ENCODE measurements around the gene SFSWAP.

The SFSWAP gene

GRCh38 chr12:131692431-131692830 lies 18.5 kb upstream of the SFSWAP start:
- TF ChIP-seq CTCF (IDR thresholded peaks at IDR 0.05; ENCODE audit: extremely low read depth, insufficient read depth, missing control alignments) = no peak
- in situ Hi-C loops (cut with MboI; ENCODE audit: low pct_unique_long_range_greater_than_20kb, low sequenced_read_pairs, unreplicated experiment) = no loop called here
- no peak for DNase-seq (ENCODE audit: low spot score)

- TF ChIP-seq CTCF (IDR thresholded peaks at IDR 0.05; ENCODE audit: extremely low read depth, insufficient read depth, missing control alignments) = no peak
- in situ Hi-C loops (cut with MboI; ENCODE audit: low pct_unique_long_range_greater_than_20kb, low sequenced_read_pairs, unreplicated experiment) = no loop called here
These were observed 17.7 kb upstream of the SFSWAP start for GRCh38 chr12:131693149-131693548.

DNA sequence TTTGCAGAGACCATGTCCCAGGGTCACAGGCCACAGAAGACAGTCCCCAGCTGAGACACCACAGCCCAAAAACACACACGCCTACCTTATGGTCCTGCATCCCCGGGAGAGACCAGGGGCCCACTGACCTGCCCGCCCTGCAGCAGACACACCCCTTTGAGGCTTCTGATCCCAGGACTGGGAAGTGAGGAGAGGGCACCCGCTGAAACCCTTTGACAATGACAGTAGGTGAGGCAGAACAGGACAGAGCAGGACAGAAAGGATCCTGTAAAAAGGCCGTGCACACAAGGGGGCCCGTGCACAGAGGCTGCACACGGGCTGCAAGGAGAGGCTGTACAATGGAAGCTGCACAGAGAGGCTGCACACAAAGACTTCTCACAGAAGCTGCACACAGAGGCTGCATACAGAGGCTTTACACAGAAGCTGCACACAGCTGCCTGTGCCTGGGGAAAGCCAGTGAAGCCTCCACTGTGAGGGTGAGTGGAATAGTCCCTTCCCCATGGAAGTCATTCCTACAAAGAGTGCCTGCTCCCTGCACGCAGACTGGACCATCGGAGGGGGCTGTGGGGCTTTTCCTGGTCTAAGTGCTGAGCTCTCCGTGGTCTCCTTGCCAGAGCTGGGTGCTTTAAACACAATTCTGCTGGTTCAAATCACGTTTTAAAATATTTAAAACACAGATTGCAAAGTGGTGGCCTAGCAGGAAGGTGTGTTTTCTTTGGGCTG lies 16.6 kb upstream of the SFSWAP start:
- in situ Hi-C loops (cut with MboI; ENCODE audit: low pct_unique_long_range_greater_than_20kb, low sequenced_read_pairs, unreplicated experiment) = no loop called here
- no peak for TF ChIP-seq CTCF (IDR thresholded peaks at IDR 0.05; ENCODE audit: extremely low read depth, insufficient read depth, missing control alignments)

More at GRCh38 chr12:131693149-131693548, 17.7 kb upstream of the SFSWAP start:
- no peak for DNase-seq (ENCODE audit: low spot score)

DNA sequence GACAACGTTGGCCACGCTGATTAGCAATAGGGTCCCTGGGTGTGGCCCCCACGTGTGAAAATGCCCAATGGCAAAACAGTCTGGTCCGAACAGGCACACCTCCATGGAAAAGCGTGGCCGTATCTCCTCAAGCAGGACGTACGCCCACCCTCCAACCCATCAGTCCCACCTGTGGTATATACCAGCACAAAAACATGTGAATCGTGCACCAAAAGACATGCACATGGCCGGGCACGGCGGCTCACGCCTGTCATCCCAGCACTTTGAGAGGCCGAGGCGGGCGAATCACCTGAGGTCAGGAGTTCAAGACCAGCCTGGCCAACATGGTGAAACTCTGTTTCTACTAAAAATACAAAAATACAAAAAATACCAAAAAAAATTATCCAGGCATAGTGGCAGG lies 14.9 kb upstream of the SFSWAP start:
- in situ Hi-C loops (cut with MboI; ENCODE audit: low pct_unique_long_range_greater_than_20kb, low sequenced_read_pairs, unreplicated experiment) = no loop called here
- no peak for DNase-seq (ENCODE audit: low spot score)
- TF ChIP-seq CTCF (IDR thresholded peaks at IDR 0.05; ENCODE audit: extremely low read depth, insufficient read depth, missing control alignments) = no peak

More for the DNA sequence above, 16.6 kb upstream of the SFSWAP start:
- no peak for DNase-seq (ENCODE audit: low spot score)

DNA sequence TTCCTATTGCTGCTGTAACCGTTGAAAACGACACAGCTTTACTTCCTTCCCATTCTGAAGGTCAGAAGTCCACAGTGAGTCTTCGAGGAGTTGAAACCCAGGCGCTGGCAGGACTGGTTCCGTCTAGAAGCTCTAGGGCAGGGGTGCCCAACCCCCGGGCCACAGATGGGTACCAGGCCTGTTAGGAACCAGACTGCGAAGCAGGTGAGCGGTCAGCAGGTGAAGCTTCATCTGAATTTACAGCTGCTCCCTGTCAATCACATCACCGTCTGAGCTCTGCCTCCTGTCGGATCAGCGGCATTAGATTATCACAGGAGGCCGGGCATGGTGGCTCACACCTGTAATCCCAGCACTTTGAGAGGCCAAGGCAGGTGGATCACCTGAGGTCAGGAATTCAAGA lies 12.6 kb upstream of the SFSWAP start:
- in situ Hi-C loops (cut with MboI; ENCODE audit: low pct_unique_long_range_greater_than_20kb, low sequenced_read_pairs, unreplicated experiment) = no loop called here
- DNase-seq (ENCODE audit: low spot score) = no peak
- TF ChIP-seq CTCF (IDR thresholded peaks at IDR 0.05; ENCODE audit: extremely low read depth, insufficient read depth, missing control alignments) = no peak

DNA sequence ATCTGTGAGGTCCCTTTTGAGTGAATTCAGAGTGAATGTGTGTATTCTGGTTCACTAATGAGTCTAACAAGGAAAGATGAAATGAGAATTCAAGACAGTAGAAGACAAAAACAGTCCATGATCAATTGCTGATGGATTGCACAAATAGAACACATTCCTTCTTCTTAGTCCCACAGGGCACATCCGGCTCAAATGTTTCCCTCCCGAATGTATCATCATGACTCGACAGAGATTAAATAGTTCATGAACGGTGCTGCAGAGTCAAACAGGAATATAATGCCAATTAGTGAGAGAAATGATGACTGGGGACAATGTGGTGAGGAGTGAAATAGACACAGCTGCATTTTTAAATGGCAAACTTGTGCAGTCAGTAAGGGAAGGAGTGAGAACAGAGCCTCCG lies 11.5 kb upstream of the SFSWAP start:
- no peak for TF ChIP-seq CTCF (IDR thresholded peaks at IDR 0.05; ENCODE audit: extremely low read depth, insufficient read depth, missing control alignments)
- no peak for DNase-seq (ENCODE audit: low spot score)
- in situ Hi-C loops (cut with MboI; ENCODE audit: low pct_unique_long_range_greater_than_20kb, low sequenced_read_pairs, unreplicated experiment) = no loop called here
